Left ventricle myocardium inferior (tissue), 1 donor: ENCODE results near the gene LRRFIP1. TPM values are rescaled to one million over a fixed set of nuclear protein-coding genes. Genes with fewer than 3 reads are reported as not detected.

Experiments used
- DNase-seq: peaks from one replicate; pipeline ENCODE4 v3.0.0-alpha.2; 2020
- H3K27ac ChIP-seq: fragments of 200-600 bp; replicated peaks from 2 replicates; pipeline ENCODE4 v1.8.0; 2021
- H3K27me3 ChIP-seq: fragments of 200-600 bp; 2 replicates; pipeline ENCODE4 v1.8.0; 2021; ENCODE audit warnings: low read depth
- H3K36me3 ChIP-seq: fragments of 200-600 bp; 2 replicates; pipeline ENCODE4 v1.8.0; 2021
- H3K4me1 ChIP-seq: fragments of 200-600 bp; 2 replicates; pipeline ENCODE4 v1.8.0; 2021
- H3K4me3 ChIP-seq: fragments of 200-600 bp; 2 replicates; pipeline ENCODE4 v1.8.0; 2021; ENCODE audit warnings: mild to moderate bottlenecking, moderate library complexity
- H3K9me3 ChIP-seq: fragments of 200-600 bp; replicated peaks from 2 replicates; pipeline ENCODE4 v1.8.0; 2021
- CTCF ChIP-seq: fragments of 200-600 bp; IDR thresholded peaks from 2 replicates; pipeline ENCODE4 v1.8.0; 2021; ENCODE audit warnings: antibody characterized with exemption, mild to moderate bottlenecking, borderline replicate concordance
- intact Hi-C: fragments of 100-400 bp; cut with micrococcal nuclease; formaldehyde crosslinking; loops from one replicate; pipeline ENCODE4 v1.11.0; 2022
- total RNA-seq: library from RNA; stranded (reverse); fragmentation: NEBNext Ultra II Directional; extraction: Animal tissue kit (Norgen Biotek cat#: 25700); gene quantifications from one replicate; pipeline ENCODE4 v1.2.1, GENCODE V29; 2021
- donor health status: DM: no; HTN: yes; CAD: no; lungs with severe emphysema.

The LRRFIP1 gene
- total RNA-seq, 1 donor from 2014 or later: 97.1 TPM

GRCh38 chr2:237631007-237631785 is 3.8 kb downstream of the LRRFIP1 start:
- TF ChIP-seq CTCF: no peak
- Histone ChIP-seq H3K9me3 (peaks cover 11% of the 10 kb centered on the region), H3K4me3 (peak overlapping the region; percentile 80), H3K27ac (peak overlapping the region; percentile 92), H3K36me3 (no peaks in the 10 kb centered on the region), H3K4me1 (peaks cover 77% of the 10 kb centered on the region), H3K27me3 (no peaks in the 10 kb centered on the region)
- DNase-seq: no peak
- intact Hi-C loops: no loop called here

- Histone ChIP-seq H3K27me3 (no peaks in the 10 kb centered on the region), H3K9me3 (peaks cover 16% of the 10 kb centered on the region), H3K27ac (peak overlapping the region; percentile 92), H3K36me3 (no peaks in the 10 kb centered on the region), H3K4me3 (peak overlapping the region; percentile 80), H3K4me1 (peaks cover 69% of the 10 kb centered on the region)
- DNase-seq: no peak
- intact Hi-C loops: no loop called here
- TF ChIP-seq CTCF: no peak
Observed at GRCh38 chr2:237631801-237632585, 4.6 kb downstream of the LRRFIP1 start.

- H3K4me1 ChIP-seq: peaks cover 73% of the 10 kb centered on the region
- no peak overlapping the region for H3K4me3 ChIP-seq
- no peak for TF ChIP-seq CTCF
- intact Hi-C loops: no loop called here
- H3K27ac ChIP-seq: peak overlapping the region; percentile 92
- H3K27me3 ChIP-seq: no peaks in the 10 kb centered on the region
- H3K9me3 ChIP-seq: peaks cover 16% of the 10 kb centered on the region
- no peaks in the 10 kb centered on the region for H3K36me3 ChIP-seq
- peak; percentile 59 for DNase-seq
Observed at GRCh38 chr2:237633061-237633561, 5.7 kb downstream of the LRRFIP1 start.

- Histone ChIP-seq H3K9me3 (peaks cover 16% of the 10 kb centered on the region), H3K27me3 (no peaks in the 10 kb centered on the region), H3K36me3 (peaks cover 6% of the 10 kb centered on the region), H3K4me1 (peaks cover 73% of the 10 kb centered on the region), H3K4me3 (no peak overlapping the region), H3K27ac (no peak overlapping the region)
- DNase-seq: no peak
- no peak for TF ChIP-seq CTCF
- intact Hi-C loops: no loop called here
Observed at GRCh38 chr2:237636578-237636977, 9.2 kb downstream of the LRRFIP1 start.

- intact Hi-C loops: no loop called here
- Histone ChIP-seq H3K36me3 (peaks cover 6% of the 10 kb centered on the region), H3K27ac (no peak overlapping the region), H3K4me1 (peaks cover 69% of the 10 kb centered on the region), H3K9me3 (peaks cover 16% of the 10 kb centered on the region), H3K27me3 (no peaks in the 10 kb centered on the region), H3K4me3 (no peak overlapping the region)
- TF ChIP-seq CTCF: no peak
- DNase-seq: no peak
Observed at GRCh38 chr2:237637429-237638135, 10.2 kb downstream of the LRRFIP1 start.
